B cell (primary cell): ENCODE results near the gene HHAT.

Source experiments
- EZH2 ChIP-seq: IDR thresholded peaks from 2 replicates; pipeline ENCODE4 v1.6.1; 2012; ENCODE audit warnings: borderline replicate concordance, low read depth, mild to moderate bottlenecking, moderate library complexity, low read length; ENCODE audit not compliant: insufficient read depth, poor library complexity, severe bottlenecking
- TF ChIP-seq, protein P1 (sequence below): fragments of 200-600 bp; IDR thresholded peaks from one replicate; pipeline ENCODE4 v1.8.0; 2022; ENCODE audit warnings: antibody characterized with exemption, mild to moderate bottlenecking

DNA sequence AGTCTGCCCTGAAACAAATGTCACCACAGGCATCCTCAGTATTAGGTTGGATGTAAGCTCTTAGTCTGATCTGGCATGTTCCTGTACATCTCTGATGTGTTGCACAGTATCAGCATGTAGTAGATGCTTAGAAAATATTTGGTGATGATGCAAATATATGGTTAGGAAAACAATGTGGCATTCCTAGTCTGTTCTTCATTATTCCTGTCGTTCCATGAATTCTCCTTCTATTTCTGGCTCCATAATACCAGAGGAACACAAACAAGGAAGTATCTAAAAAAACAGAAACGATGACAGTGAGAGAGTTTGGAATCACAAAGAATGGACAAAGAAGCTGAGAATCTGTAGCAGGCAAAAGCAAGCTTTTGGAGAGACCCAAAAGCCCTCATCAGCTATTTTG lies 236.6 kb downstream of the HHAT start:
- TF ChIP-seq, protein P1, sequence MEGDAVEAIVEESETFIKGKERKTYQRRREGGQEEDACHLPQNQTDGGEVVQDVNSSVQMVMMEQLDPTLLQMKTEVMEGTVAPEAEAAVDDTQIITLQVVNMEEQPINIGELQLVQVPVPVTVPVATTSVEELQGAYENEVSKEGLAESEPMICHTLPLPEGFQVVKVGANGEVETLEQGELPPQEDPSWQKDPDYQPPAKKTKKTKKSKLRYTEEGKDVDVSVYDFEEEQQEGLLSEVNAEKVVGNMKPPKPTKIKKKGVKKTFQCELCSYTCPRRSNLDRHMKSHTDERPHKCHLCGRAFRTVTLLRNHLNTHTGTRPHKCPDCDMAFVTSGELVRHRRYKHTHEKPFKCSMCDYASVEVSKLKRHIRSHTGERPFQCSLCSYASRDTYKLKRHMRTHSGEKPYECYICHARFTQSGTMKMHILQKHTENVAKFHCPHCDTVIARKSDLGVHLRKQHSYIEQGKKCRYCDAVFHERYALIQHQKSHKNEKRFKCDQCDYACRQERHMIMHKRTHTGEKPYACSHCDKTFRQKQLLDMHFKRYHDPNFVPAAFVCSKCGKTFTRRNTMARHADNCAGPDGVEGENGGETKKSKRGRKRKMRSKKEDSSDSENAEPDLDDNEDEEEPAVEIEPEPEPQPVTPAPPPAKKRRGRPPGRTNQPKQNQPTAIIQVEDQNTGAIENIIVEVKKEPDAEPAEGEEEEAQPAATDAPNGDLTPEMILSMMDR = no peak
- no peak for TF ChIP-seq EZH2
